Upper lobe of left lung (tissue), 4 donors: ENCODE data around the gene FHIT.

Experiments
- CTCF ChIP-seq, 6 experiments: fragments of 450-650 bp in 4 of 6; fragments of 200-600 bp in 2 of 6; sonication (generic) in 2 of 6; IDR thresholded peaks; one replicate each; pipeline ENCODE4 v1.5.1; 2016 to 2019; ENCODE audit warnings: antibody characterized with exemption in 6 of 6
- EP300 ChIP-seq, 4 donors: sonication (generic); formaldehyde crosslinking; IDR thresholded peaks; one replicate each; pipeline ENCODE4 v1.5.1; 2017; ENCODE audit warnings: antibody characterized with exemption in 4 of 4, control low read depth in 2 of 4
- POLR2A ChIP-seq, 4 donors: fragments of 450-650 bp; IDR thresholded peaks; one replicate each; pipeline ENCODE4 v1.5.1; 2016 to 2017; ENCODE audit warnings: antibody characterized with exemption in 4 of 4, mild to moderate bottlenecking in 2 of 4

- TF ChIP-seq CTCF (IDR thresholded peaks at IDR 0.05) (no peak), EP300 (IDR thresholded peaks at IDR 0.05) (no peak), POLR2A (IDR thresholded peaks at IDR 0.05) (no peak)
Observed at GRCh38 chr3:60186359-60186758, 1064.9 kb downstream of the FHIT start.
